Hepatocyte (in vitro differentiated cells): ENCODE data around the gene PGM2L1.

Experiments used
- EZH2 ChIP-seq: fragments of 200-600 bp; sonication (generic); IDR thresholded peaks from 2 replicates; pipeline ENCODE4 v1.6.1; 2016; ENCODE audit warnings: antibody characterized with exemption, mild to moderate bottlenecking, borderline replicate concordance
- TF ChIP-seq, protein P1 (sequence below): fragments of 200-600 bp; sonication (generic); IDR thresholded peaks from 2 replicates; pipeline ENCODE4 v1.5.1; 2016; ENCODE audit warnings: antibody characterized with exemption, mild to moderate bottlenecking; ENCODE audit not compliant: poor library complexity

DNA sequence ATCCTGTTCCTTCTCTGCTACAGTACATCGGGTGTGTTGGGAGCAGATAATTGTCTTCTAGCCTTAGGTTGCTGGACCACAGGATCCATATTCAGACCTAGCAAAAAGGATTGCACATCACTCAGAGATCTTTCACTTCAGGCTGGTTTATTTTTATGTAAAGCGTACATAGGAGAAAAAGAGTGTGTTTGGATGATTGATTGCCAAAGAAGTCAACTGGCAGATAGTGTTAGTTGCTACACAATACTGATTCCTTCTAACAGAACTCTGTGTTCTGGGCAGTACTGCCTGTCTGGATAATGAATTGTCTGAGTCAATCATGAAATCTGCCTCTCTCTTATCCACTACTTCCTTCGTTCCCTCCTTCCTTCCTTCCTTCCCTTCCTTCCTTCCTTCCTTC, 31.0 kb upstream of the PGM2L1 start:
- TF ChIP-seq EZH2: no peak
- TF ChIP-seq, protein P1, sequence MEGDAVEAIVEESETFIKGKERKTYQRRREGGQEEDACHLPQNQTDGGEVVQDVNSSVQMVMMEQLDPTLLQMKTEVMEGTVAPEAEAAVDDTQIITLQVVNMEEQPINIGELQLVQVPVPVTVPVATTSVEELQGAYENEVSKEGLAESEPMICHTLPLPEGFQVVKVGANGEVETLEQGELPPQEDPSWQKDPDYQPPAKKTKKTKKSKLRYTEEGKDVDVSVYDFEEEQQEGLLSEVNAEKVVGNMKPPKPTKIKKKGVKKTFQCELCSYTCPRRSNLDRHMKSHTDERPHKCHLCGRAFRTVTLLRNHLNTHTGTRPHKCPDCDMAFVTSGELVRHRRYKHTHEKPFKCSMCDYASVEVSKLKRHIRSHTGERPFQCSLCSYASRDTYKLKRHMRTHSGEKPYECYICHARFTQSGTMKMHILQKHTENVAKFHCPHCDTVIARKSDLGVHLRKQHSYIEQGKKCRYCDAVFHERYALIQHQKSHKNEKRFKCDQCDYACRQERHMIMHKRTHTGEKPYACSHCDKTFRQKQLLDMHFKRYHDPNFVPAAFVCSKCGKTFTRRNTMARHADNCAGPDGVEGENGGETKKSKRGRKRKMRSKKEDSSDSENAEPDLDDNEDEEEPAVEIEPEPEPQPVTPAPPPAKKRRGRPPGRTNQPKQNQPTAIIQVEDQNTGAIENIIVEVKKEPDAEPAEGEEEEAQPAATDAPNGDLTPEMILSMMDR: no peak
